Chondrocyte (in vitro differentiated cells): Measurements from ENCODE around the gene USP22. TPM values are rescaled to one million over a fixed set of nuclear protein-coding genes. Genes with fewer than 3 reads are reported as not detected.
"Not testable (repeated sequence)": the region's sequence is repeated elsewhere in the genome, so short reads cannot be mapped to it uniquely, and the experiment has no call there.

ENCODE experiments used
- DNase-seq: peaks from one replicate; pipeline ENCODE4 v3.0.0; 2021; ENCODE audit warnings: mixed read lengths, low spot score
- H3K27ac Mint-ChIP-seq: one replicate; pipeline ENCODE4 v1.8.0; 2021; ENCODE audit warnings: mild to moderate bottlenecking, moderate library complexity, mixed read lengths; ENCODE audit not compliant: unreplicated experiment
- H3K27me3 Mint-ChIP-seq: 2 replicates; pipeline ENCODE4 v1.8.0; 2021; ENCODE audit warnings: low read depth, mixed read lengths
- H3K36me3 Mint-ChIP-seq: 2 replicates; pipeline ENCODE4 v1.8.0; 2021; ENCODE audit warnings: low read depth, mixed read lengths
- H3K4me1 Mint-ChIP-seq: 2 replicates; pipeline ENCODE4 v1.8.0; 2021; ENCODE audit warnings: low read depth, mild to moderate bottlenecking, mixed read lengths
- H3K4me3 Mint-ChIP-seq: one replicate; pipeline ENCODE4 v1.8.0; 2021; ENCODE audit warnings: mild to moderate bottlenecking, moderate library complexity, mixed read lengths; ENCODE audit not compliant: unreplicated experiment
- H3K9me3 Mint-ChIP-seq: 2 replicates; pipeline ENCODE4 v1.8.0; 2021; ENCODE audit warnings: low read depth, mixed read lengths
- total RNA-seq: library from RNA; stranded (reverse); gene quantifications from 3 replicates; pipeline ENCODE4 v1.2.1, GENCODE V29; 2021
- TF ChIP-seq, protein P1 (sequence below): fragments of 200-600 bp; sonication (generic); IDR thresholded peaks from 2 replicates; pipeline ENCODE4 v1.5.0; 2021; ENCODE audit warnings: antibody characterized with exemption, mild to moderate bottlenecking, moderate library complexity

USP22 gene
- total RNA-seq, 1 donor from 2014 or later = 248 TPM

GRCh38 chr17:21085707-21086106, 42.9 kb upstream of the USP22 start:
- no peaks in the 10 kb centered on the region for H3K9me3 Mint-ChIP-seq
- no peak for DNase-seq
- peaks cover 2% of the 10 kb centered on the region for H3K36me3 Mint-ChIP-seq
- peaks cover 7% of the 10 kb centered on the region for H3K27me3 Mint-ChIP-seq
- H3K27ac Mint-ChIP-seq = no peak overlapping the region
- TF ChIP-seq, protein P1, sequence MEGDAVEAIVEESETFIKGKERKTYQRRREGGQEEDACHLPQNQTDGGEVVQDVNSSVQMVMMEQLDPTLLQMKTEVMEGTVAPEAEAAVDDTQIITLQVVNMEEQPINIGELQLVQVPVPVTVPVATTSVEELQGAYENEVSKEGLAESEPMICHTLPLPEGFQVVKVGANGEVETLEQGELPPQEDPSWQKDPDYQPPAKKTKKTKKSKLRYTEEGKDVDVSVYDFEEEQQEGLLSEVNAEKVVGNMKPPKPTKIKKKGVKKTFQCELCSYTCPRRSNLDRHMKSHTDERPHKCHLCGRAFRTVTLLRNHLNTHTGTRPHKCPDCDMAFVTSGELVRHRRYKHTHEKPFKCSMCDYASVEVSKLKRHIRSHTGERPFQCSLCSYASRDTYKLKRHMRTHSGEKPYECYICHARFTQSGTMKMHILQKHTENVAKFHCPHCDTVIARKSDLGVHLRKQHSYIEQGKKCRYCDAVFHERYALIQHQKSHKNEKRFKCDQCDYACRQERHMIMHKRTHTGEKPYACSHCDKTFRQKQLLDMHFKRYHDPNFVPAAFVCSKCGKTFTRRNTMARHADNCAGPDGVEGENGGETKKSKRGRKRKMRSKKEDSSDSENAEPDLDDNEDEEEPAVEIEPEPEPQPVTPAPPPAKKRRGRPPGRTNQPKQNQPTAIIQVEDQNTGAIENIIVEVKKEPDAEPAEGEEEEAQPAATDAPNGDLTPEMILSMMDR = no peak
- peaks cover under 1% of the 10 kb centered on the region for H3K4me1 Mint-ChIP-seq
- H3K4me3 Mint-ChIP-seq = no peak overlapping the region

DNA sequence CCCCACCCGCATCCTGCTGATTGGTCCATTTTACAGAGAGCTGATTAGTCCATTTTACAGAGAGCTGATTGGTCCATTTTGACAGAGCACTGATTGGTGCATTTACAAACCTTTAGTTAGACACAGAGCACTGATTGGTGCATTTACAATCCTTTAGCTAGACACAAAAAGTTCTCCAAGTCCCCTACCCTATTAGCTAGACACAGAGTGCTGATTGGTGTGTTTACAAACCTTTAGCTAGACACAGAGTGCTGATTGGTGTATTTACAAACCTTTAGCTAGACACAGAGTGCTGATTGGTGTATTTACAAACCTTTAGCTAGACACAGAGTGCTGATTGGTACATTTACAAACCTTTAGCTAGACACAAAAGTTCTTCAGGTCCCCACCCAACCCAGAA, 42.5 kb upstream of the USP22 start:
- not testable (repeated sequence) for H3K36me3 Mint-ChIP-seq, H3K27me3 Mint-ChIP-seq

DNA sequence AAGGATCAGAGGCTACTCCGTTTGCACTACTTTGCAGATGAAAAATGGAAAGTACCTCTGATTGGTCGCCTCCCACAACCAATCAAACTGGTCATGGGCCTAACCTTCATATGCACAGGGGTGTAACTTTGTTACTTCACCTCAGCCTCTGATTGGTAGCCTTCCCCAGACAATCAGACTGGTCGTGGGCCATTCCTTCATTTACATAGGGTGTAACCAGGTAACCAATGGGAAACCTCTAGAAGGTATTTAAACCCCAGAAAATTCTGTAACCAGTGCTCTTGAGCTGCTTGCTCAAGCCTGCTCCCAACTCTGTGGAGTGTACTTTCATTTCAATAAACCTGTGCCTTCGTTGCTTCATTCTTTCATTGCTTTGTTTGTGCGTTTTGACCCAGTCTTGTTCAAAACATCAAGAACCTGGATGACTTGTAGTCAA, 39.2 kb upstream of the USP22 start:
- TF ChIP-seq, protein P1 = no peak
- Mint-ChIP-seq H3K4me3 (no peak overlapping the region), H3K27me3 (peaks cover 7% of the 10 kb centered on the region), H3K36me3 (peaks cover 2% of the 10 kb centered on the region), H3K27ac (no peak overlapping the region), H3K4me1 (peaks cover 13% of the 10 kb centered on the region), H3K9me3 (no peaks in the 10 kb centered on the region)
- DNase-seq = no peak

More for the DNA sequence above, 42.5 kb upstream of the USP22 start:
- H3K27ac Mint-ChIP-seq, H3K4me1 Mint-ChIP-seq, H3K4me3 Mint-ChIP-seq, DNase-seq, H3K9me3 Mint-ChIP-seq: not testable (repeated sequence)

DNA sequence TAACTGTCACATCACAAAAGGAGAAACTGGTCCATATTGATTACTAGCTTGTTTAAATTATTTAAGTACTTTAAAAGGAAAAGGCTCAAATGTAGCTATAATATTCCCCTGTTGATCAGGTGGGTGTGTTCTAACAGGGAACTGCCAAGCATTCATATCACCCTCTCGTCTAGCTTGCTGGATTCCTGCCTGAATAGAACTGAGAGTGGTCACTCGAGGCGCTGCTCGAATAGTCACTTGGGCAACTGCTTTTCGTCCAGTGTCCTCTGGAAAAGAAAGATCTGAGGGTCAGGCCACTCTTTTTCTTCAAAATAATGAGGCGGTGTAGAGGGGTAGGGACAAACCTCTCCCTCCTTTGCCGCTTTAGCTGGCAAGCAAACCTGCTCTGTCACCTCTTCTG, 36.4 kb upstream of the USP22 start:
- Mint-ChIP-seq H3K27me3 (peaks cover 7% of the 10 kb centered on the region), H3K36me3 (peaks cover 2% of the 10 kb centered on the region), H3K9me3 (no peaks in the 10 kb centered on the region), H3K27ac (no peak overlapping the region), H3K4me1 (peaks cover 30% of the 10 kb centered on the region), H3K4me3 (no peak overlapping the region)
- TF ChIP-seq, protein P1 = no peak
- no peak for DNase-seq

- Mint-ChIP-seq H3K9me3 (no peaks in the 10 kb centered on the region), H3K27ac (no peak overlapping the region), H3K27me3 (peaks cover 7% of the 10 kb centered on the region), H3K36me3 (peaks cover 2% of the 10 kb centered on the region), H3K4me1 (peaks cover 30% of the 10 kb centered on the region), H3K4me3 (no peak overlapping the region)
- TF ChIP-seq, protein P1 = no peak
- no peak for DNase-seq
Measured at GRCh38 chr17:21078016-21078780, 35.4 kb upstream of the USP22 start.

GRCh38 chr17:21077281-21077680, 34.5 kb upstream of the USP22 start:
- Mint-ChIP-seq H3K4me3 (no peak overlapping the region), H3K9me3 (no peaks in the 10 kb centered on the region), H3K27me3 (peaks cover 7% of the 10 kb centered on the region), H3K27ac (no peak overlapping the region), H3K36me3 (peaks cover 2% of the 10 kb centered on the region), H3K4me1 (peaks cover 30% of the 10 kb centered on the region)
- TF ChIP-seq, protein P1 = no peak
- no peak for DNase-seq
